HG03520 (cell line): ENCODE measurements around the gene ARL6IP5.

Experiments
- ATAC-seq: cut with Tn5 transposase; IDR thresholded peaks from one replicate; pipeline ENCODE4 v1.9.1; 2021; ENCODE audit warnings: mild to moderate bottlenecking, moderate library complexity; ENCODE audit not compliant: unreplicated experiment

The ARL6IP5 gene, protein sequence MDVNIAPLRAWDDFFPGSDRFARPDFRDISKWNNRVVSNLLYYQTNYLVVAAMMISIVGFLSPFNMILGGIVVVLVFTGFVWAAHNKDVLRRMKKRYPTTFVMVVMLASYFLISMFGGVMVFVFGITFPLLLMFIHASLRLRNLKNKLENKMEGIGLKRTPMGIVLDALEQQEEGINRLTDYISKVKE

DNA sequence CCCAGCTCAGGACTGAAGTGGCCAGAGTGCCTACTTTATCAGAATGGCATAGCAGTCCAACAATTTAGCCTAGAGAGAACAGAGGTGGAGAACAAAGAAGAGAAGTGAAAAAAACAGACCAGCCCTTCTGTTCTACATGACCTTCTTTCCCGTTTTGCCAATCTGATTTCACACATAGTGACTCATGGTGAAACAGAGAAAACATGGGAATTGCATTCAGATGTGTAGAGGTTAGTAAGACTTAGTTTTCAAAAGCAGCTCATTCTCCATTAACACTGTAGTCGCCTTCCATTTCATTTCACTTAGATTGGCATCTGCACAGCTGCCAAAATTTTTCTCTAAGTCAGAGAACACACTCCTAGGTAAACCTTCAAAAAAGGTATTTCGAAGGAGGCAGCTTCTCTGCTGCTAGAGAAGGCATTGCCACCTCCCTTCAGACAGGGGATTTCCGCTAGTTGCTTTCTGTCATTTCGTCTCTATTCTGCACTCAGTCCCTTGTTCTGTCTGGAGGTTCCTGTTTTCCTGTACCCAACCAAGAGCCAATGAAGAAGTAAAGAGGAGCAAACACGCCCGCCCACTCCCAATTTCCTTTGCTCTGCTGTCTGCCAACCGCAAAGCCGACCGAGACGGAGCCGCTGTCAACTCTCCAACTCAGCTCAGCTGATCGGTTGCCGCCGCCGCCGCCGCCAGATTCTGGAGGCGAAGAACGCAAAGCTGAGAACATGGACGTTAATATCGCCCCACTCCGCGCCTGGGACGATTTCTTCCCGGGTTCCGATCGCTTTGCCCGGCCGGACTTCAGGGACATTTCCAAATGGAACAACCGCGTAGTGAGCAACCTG is at the start of gene ARL6IP5:
ARL6IP5 (plus strand) TSS at position 612 of the 842 bp plus-strand sequence; CDS start at position 723, 111 bp downstream.
- peak; percentile 40 for ATAC-seq

DNA sequence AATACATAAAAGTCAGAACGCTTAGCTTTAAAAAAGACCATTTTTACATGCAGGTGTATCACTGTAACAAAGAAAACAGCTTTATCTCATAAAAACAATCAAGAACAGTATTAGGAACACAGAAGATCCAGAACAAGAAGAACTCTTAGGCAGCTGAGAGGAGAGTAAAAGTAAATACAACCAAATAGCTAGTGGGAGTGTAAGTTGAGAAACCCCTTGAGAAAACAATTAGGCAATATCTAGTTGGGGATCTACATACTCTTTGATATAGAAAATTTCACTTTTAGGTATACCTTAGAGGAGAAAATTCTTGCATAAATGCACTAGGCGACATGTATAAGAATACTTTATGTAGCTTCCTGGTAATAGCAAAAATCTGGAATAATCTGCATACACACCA is 40.1 kb upstream of the ARL6IP5 start:
- ATAC-seq: no peak

DNA sequence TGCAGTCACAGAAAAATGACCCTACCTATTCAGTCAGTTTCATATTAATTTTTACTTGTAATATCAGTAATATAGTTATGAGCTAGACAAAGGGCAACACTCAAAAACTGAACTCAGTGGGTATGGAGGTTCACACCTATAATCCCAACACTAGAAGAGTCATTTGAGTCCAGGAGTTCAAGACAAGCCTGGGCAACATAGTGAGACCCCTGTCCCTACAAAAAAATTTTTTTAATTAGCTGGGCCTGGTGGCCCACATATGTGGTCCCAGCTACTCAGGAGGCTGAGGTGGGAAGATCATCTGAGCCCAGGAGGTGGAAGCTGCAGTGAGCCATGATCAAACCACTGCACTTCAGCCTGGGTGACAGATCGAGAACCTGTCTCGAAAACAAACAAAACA is 35.7 kb upstream of the ARL6IP5 start:
- no peak for ATAC-seq

DNA sequence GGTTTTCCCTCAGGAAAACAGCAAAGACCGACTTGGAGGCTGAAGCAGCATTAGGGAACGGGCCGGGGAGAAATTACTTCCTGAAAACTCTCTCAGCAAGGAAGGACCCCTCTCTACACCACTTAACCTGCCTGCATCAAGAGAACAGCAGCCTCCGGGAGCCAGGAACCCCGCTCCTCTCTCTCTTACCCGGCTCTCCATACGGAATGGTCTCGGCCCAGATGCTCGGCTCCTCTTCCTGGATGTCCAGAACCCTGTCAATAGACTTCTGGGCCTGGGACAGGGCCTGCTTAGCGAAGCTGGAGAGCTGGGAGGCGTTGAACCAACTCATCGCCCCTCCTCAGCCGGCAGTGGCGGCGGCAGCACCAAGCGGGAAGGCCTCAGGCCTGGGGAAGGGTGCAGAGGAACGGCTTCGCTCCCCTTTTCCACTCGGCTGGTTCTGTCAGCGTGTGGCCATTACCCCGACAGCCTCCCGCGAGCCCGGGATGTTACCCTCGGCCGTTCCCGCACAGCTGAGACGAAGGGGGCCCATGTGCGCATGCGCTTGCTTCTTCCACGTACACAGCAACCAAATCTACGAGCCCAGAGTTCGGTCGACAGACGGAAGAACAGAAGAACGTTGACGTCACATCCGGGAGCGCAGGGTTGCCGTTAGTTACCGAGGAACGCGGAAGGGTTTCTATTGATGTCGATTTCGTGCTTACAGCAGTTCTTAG is 32.8 kb upstream of the ARL6IP5 start, which contains the start of gene TMF1:
TMF1 (minus strand) TSS at position 578 of the 716 bp plus-strand sequence; CDS start at position 331, 247 bp downstream.
- peak; percentile 97 for ATAC-seq

DNA sequence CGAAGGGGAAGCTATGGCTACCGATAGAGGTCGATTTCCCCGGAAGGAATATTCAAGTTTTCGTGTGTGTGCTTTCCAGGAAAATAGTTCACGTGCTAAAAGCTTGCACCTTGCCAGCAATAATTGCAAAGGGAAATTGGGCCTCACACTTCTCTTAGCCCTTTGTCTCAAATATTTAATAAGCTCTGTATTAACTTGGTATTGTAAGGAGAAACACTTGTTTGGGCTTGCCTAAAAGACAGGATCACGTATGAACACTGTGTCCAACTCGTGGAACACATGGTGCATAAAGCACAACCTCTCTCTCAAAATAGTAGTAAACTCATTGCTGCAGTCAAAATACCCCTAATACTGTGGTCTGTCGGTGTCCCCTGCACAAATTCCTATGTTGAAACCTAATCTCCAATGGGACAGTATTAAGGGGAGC is 32.3 kb upstream of the ARL6IP5 start:
- ATAC-seq: peak; percentile 6

DNA sequence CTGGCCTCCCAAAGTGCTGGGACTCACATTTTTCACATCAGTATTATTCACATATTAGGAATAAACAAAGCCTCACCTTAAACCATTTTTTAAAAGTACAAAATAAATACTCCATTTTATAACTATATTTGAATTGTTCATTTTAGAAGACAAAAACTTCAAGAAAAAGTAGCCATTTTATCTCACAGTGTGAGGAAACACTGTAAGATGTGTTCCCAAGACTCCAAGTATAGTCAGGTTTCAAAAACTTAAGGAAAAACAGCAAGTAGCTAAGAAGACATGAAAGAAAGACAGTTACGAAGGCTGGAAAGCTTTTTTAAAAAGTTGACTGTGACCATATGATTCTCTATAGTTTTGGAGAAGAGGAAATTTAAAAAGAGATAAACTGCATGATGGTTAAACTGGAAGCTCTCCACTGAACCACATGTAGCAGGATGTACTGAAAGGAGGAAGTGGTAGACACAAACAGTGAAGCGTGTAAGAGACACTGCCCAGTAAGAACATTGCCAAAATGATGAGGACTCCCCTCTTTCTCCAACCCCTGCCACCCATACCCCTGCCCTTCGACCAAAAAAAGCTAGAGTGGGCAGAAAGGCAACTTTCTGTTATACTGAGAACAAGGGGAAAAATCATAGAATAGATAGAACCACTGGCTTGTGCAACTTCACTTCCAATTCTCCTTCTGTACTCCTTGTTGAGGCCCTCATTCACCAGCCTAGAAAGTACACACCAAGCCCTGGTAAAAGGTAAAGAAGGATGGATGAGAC is 26.4 kb upstream of the ARL6IP5 start:
- peak; percentile 92 for ATAC-seq

DNA sequence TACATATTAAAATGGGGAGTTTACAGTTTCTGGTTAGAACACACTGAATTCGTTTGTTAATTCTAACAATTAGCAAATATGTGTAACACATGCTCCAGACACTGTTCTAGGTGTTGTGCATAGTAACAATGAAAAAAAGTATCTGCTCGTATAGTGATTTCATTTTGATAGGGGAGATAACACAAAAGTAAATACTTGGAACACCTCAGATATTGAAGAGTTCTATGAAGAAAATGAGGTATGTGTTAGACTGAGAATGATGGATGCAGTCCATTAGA is 25.9 kb upstream of the ARL6IP5 start:
- ATAC-seq: no peak

DNA sequence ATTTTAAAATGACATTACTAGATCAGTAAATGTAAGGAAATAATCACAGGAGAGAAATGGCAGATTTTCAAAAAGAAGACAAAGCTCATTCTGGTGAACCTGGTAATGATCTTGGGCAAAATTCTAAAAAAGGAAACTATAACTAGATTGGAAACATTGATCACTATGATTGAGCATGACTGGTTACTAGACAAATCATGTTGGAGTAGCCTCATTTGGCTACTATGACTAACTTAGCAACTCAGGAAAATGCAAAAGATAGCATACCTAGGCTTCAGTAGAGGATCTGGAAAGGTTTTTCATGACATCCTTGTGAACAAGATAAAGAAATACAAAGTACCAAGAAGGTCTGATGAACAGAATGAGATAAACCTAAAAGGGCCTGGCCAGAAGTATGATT is 25.0 kb upstream of the ARL6IP5 start:
- ATAC-seq: no peak

DNA sequence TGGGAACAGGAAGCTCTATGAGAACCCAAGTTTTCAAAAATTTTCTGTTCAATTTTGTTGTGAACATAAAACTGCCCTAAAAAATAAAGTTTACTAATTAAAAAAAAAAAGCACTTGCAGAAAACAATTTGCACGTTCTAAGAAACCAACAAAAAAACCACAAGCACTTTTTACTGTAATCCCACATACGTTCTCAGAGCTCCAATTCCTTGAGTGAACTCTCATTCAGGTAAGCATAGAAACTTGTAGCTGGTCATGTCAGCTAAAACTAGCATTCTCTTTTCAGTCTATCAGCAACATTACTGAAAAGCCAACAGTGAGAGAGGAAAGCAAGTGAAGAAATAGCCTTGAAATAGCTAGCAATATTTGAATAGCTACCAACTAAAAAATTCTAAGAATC is 21.1 kb upstream of the ARL6IP5 start:
- ATAC-seq: no peak

DNA sequence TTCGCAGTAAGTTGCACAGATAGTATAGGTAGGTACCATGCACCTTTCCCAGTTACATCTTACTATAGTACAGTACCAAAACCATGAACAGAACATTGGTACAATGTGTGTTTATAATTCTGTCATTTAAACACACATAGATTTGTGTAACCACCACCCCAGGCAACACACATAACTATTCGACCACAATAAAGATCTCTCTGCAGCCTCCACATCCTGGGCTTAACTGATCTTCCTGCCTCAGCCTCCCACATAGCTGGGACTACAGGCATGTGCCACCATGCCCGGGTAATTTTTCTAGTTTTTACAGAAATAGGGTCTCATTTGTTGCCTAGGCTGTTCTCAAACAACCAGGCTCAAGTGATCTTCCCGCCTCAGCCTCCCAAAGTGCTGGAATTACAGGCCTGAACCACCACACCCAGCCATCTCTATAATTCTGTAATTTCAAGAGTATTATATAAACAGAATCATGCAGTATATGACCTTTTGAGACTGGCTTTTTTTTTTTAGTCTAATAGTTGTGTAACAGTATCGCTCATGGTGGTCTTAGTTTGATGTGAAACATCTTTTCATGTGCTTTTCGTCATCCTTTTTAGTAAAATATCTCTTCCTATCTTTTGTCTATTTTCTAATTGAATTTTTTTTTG is 19.3 kb upstream of the ARL6IP5 start:
- ATAC-seq: no peak

DNA sequence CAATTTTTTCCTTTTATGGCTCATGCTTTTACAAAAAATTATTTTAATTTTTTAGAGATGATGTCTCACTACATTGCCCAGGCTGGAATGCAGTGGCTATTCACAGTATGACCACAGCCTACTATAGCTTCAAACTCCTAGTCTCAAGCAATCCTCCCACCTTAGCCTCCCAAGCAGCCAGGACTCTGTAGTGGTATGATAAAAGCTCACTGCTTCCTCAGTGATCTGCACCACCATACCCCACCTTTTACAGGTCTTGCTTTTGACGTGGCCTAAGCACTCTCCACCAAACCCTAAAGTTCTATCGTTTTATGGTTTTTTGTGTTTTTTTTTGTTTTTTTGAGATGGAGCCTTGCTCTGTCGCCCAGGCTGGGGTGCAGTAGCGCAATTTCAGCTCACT is 18.6 kb upstream of the ARL6IP5 start:
- ATAC-seq: no peak

DNA sequence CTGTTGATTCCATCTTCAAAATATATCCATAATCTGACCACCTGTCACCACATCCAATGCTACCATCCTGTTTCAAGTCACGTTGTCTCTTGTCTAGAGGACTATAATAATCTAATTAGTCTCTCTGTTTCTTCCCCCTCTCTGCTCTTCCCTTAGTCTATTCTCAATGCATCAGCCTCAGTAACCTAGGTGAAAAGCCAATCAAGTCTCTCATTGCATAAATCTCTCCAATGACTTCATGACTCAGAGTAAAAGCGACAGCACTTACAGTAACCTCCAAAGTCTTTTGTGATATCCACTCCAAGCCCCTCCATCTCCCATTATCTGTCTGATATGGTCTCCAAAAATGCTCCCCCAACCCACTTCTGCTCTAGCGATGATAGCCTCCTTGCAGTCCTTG is 11.8 kb upstream of the ARL6IP5 start:
- ATAC-seq: no peak

DNA sequence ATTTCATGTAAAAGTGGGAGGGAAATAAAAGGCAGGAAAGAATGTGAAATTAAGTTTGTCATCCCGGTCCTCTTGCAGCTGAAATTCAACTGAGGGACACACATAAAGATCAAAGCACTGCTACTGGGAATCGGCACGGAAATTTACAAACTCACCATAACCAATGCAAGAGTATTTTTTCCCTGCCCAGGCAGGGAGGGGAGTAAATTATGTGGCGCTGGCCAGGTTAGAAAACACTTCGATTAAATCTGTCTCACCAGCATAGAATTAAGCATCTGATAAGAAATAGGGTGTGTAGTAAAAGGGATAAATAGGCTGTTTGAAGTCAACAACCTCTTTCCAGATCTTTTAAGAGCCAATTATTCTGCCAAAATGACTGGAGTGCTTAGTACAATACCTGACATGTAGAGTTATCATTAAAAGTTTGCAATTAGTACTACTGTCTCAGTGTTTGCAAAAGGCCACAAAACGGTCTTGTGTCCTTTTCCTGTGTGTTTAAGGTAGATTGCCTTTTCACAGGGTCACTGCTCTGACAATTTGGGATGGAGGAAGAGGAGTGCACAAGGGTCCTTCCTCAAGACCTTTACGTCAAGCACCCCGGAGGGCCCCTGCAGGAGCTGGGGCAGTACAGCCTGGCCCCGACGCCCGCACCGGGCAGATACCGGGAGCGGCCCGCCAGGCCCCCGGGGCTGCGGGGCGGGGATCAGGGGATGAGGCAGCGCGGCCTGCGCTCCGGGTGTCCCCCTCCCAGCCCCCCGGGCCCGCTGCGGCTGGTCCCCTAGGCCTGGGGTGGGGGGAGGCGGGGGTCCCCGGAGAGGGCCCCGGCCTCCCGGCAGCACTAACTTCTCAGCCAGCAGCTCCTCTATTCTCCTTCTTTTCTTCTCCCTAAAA is 5.2 kb upstream of the ARL6IP5 start:
- peak; percentile 23 for ATAC-seq

DNA sequence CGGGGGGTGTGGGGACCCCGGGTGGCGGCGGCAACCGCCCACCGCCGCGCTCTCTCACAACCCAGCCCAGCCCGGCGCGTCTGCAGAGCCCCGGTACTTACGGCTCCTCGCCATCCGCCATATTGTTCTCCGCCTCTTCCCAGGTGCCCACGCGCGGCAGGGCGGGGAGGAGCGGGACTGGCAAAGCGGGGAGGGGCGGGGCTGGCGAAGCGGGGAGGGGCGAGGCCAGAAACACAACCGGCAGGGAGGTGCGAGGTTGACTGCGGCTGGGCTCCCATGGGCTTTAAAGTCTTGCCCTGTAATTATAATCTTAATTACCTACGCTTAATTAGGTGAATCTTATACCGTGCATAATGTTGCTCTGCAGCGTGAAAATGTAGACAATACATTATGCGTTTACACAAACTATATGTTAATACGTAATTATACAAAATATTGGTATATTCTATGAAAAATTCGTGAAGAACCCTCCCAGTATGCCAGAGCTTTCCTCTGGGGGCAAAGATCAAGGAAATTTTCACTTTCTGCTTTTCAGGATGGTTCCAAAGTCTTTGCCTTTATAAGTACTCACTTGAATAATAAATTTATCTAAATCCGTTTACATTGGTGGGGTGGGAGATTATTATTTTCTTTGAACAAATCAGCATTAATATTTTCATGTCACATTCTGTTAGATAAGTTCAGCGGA is 4.4 kb upstream of the ARL6IP5 start, which contains the start of gene UBA3:
UBA3 (minus strand) TSS at position 133 of the 688 bp plus-strand sequence; CDS start at position 121, 12 bp downstream.
- ATAC-seq: peak; percentile 44

DNA sequence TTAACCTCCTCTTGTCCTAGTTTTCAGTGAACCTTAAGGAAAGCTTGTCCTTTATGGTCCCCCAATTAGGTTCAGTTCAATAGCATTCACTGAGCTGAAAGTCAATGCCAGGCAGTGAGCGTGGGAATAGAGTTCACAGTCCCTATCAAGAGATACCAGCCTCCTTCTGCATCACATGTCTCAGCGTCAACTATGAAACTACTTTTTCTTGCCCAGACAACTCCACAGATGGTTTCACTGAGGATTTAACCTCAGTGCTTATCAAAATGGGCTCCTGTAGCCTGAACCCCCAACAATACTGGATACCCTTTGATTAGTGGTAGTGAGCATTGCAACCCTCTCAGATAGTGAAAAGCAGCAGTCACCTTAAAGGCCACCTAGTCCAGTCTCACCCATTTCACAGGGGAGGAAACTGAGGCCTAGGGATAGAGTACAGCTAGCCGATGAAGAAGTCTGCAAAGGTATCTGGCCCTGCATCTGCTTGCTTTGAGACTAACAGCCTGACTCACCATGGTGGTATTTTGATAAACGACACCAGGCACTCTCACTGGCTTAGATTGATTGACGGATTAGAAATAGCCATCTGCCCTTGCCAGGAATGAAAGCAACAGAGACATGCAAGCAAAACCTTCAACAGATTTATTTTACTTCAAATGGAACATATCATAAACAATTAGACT is 3.0 kb upstream of the ARL6IP5 start:
- ATAC-seq: no peak

DNA sequence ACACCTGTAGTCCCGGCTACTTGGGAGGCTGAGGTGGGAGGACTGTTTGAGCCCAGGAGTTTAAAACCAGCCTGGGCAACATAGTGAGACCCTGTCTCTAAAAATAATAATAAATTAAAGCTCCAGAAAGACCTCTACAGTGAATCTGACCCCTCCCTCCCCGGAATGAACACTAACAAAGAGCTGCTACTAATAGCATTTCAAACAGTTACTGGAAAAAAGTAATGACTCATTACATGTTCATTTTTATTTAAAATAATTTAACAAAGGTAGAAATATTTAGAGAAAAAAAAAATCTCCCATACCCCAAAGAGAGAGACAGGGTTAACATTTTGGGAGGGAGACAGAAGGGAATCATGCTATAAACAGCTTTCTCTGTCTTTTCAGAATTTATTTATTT is 2.4 kb upstream of the ARL6IP5 start:
- ATAC-seq: no peak

DNA sequence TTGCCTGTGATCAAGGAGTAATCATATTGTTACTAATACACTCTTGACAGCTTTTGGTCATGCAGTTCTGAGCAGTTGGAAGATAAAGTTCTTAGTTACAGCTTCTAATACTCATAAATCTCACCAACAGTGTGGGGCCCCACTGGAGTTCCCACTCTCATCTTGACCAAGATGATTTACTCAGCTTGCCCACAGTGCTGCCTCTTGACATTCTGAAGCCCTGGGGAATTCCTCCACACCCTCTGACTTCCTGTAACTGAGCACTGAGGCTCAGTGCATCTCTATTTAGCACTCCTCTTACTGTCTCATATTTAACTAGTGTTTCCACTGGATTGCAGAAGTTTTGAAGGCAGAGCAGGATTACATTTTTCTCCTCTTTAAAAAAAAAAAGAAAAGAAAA is 1.9 kb upstream of the ARL6IP5 start:
- ATAC-seq: peak; percentile 43

DNA sequence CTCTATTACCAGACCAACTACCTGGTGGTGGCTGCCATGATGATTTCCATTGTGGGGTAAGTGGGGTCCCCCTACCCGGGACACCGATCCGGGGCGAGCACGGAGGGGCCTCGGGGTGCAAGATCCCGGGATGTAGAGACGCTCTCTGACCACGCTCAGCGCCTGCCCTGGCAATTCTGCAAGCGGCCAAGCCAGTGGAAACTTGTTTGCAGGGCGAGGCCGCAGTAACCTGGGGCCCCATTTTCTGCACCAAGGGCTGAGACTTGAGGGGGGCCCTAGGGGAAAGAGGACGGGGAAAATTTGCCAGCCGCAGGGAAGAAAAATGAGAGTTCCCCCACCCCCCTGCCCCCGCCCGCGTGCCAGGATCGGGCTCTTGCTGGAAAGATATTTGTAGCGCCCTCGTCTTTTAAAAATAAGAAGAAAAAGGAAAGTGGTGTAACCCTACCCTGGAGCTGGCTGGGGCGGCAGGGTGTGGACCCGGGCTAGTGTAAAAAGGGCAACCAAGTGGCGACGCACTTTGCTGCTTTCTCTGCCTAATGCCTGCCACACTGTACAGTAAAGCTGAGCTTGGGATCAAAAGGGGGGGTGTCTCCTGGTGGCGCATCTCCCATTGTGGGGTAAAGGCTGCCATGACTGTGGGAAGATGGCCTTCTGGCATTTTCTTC is 563 bp downstream of the ARL6IP5 start:
- no peak for ATAC-seq
